Epithelial cell of esophagus (primary cell): Measurements from ENCODE around the gene NRG2.

Experiments used
- DNase-seq: peaks from one replicate; pipeline ENCODE4 v3.0.0; 2010; ENCODE audit warnings: low read depth
- H3K4me3 ChIP-seq: 2 replicates; pipeline ENCODE4 v1.5.1; 2011; ENCODE audit warnings: mild to moderate bottlenecking, low read length, control low read depth
- CTCF ChIP-seq: IDR thresholded peaks from 2 replicates; pipeline ENCODE4 v1.5.1; 2011; ENCODE audit warnings: low read depth, mild to moderate bottlenecking, low read length, control low read depth, inconsistent platforms; ENCODE audit not compliant: insufficient read depth; ENCODE audit errors: missing control alignments

NRG2 gene

GRCh38 chr5:139863361-139863760, 179.7 kb downstream of the NRG2 start:
- H3K4me3 ChIP-seq: no peak overlapping the region
- no peak for TF ChIP-seq CTCF
- DNase-seq: peak; percentile 57

- DNase-seq: no peak
- no peak overlapping the region for H3K4me3 ChIP-seq
- no peak for TF ChIP-seq CTCF
Observed at GRCh38 chr5:139862803-139863202, 180.3 kb downstream of the NRG2 start.

DNA sequence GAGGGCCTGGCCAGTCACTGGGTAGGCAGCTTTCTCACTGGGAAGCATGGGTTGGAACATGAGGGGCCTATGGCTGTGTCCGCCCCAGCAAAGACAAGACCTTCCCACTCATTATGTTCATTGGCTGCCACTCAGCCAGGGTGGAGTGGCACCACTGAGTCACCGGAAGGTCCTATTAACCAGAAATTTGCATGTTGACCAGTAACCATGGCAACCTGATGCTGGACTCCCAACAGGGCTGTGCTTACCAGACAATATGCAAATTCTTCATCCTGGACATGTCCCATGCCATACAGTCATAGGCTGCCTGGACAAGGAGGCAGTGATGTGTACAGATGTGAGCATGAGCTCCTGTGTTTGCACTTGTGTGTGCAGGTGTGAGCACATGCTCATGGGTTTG, 180.8 kb downstream of the NRG2 start:
- TF ChIP-seq CTCF: no peak
- DNase-seq: no peak

DNA sequence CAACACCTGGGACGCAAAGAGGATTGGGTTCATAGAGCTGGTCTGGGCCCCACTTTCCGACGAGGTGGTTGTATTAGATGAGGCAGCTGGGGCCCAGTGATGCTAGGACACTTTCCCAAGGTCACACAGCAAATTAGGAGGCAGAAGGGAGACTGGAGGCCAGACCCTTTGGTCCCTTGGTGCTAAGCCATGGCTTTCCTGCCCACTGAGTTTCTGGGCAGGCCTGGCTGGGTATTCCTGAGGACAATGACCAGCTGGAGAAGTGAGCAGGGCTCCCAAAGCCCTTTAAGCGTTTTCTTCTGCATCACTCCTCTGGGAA, 181.3 kb downstream of the NRG2 start:
- DNase-seq: no peak
- no peak overlapping the region for H3K4me3 ChIP-seq
- no peak for TF ChIP-seq CTCF

More for the DNA sequence above, 180.8 kb downstream of the NRG2 start:
- no peak overlapping the region for H3K4me3 ChIP-seq

DNA sequence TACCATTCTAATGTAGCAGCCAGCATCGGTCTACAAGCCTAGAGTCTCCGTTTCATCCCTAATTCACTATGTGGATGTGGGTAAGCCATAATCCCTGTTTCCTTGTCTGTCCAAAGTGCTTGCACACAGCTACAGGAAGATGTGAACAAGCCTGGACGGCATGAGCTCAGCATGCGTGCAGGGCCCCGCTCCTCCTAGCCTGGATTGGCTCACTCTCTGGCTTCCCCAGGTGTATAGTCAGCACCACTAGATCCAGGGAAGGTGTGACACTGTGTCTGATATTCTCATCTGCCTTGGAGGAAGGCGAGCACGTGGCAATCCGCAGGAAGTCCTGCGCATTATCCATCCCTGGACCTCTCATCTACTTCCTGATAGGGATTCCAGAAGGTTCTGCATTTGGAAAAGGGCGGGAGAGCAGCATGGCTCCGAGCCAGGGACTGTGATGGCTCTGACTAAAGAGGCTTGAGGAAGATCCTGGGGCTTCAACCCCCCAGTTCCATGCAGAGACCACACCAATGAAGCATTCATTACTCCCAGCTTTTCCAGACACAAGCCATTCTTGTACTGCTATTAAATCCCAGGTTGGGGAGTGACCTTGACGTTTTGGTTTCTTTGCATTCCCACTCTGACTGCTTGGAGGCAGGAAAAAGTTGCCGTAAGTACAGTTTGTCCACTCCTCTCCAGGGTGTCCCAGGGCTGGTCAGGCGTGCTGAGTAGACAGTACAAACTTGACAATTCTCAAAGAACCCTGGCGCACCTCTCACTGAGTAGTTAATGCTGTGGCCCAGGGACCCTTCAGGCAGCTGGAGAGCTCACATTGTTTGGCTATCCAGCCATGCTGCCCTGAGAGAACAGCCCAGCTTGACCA, 181.8 kb downstream of the NRG2 start:
- no peak overlapping the region for H3K4me3 ChIP-seq
- DNase-seq: peak; percentile 86
- TF ChIP-seq CTCF: no peak

- H3K4me3 ChIP-seq: no peak overlapping the region
- TF ChIP-seq CTCF: no peak
- DNase-seq: no peak
Observed at GRCh38 chr5:139859013-139859412, 184.1 kb downstream of the NRG2 start.

DNA sequence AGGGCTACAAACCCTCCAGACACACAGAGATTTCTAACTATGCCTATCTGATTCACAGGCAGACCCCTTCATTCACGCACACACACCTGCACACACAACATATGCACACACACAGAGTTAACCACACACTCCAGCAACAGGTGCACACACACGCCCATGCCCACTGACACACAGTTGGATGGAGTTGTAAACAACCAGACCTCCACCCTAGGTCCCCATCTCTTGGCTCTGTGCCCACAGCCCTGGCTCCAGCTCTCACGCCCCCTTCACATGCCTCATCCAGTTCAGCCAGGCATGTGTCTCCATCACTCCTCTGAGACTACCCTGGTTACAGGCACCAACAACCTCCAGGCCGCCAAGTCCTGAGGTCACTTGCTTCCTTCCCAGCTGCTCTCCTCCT, 186.4 kb downstream of the NRG2 start:
- no peak for DNase-seq
- no peak overlapping the region for H3K4me3 ChIP-seq
- TF ChIP-seq CTCF: no peak
